ENCODE measurements around the gene TEX10.

Gene TEX10

DNA sequence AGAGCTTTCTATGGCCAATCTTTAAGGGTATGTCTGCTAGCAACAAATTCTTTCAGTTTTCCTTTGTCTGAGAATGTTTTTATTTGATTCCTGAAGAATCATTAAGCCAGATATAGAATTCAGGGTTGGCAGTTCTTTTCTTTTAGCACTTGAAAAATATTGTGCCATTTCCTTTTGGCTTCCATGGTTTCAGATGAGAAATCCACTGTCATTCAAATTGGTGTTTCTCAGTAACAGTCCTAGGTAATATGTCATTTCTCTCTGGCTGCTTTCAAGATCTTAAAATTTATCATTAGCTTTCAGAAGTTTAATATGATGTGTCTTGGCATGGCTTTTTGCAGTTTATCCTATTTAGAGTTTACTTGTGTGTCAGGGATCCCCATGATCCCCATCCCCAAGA lies 67.7 kb downstream of the TEX10 start:
- no peak for DNase-seq (ENCODE audit: low read depth in 2 of 2)

DNA sequence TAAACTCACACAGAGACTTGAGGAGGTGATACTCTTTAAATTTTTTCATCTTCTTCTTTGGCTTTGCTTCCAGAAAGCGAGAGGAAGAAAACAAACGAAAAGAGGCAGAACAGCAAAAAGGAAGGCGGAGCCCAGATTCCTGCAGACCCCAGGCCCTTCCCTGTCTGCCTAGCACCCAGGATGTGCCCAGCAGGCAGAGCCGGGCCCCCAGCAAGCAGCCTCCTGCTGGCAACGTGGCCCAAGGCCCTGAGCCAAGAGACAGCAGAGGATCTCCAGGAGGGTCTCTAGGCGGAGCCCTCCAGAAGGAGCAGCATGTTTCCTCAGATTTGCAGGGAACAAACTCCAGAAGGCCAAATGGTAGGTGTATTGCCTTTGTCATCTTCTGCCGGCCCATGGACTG lies 68.5 kb downstream of the TEX10 start:
- no peak for DNase-seq (ENCODE audit: low read depth in 2 of 2)

DNA sequence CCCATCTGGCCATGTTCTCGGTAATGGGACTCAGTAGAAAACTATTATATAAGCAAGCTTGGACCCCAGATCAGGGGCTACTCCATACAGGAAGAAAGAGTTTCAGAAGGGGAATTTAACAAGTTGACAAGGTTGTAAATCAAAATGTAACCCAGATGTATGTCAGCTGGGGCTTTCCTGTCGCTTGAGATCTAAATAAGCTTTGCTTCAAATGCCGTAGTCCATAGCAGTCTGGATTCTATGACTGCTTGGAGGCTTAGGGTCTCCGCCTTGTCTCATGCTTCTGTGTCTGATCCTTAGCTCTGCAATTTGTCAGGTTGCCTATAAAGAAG lies 70.4 kb downstream of the TEX10 start:
- no peak for DNase-seq (ENCODE audit: low read depth in 2 of 2)

DNA sequence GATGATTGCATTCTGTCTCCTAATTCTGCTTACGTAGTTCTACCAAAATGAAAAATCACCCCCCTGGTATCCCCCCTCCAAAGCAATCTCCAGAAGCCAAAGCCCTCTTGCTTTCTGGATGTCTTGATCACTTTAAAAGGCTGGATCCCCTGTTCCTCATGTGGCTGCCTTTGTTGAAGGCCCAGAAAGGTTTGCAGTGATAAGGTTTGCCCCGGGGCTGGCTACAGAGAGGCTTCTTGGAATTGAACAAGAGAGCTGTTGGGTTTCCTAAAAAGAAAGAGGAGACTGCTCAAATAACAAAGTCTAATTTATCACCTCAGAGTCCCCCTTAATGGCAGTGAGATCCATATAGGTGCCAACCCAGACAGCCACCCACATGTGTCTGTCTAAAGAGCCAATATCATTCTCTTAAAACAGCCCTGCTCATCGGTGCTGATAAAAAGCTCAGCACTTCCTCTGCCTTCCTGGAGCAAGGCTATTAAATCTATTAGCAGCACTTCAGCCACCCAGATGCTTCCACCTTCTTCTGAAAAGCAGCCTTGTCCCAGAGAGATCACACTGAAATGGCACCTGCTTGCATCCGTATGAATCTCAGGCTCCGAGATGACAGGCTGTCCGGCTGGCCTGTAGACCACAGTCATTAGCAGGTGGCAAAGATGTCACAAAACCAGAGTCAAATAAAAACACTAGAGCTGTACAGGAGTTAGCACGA lies 70.9 kb downstream of the TEX10 start:
- no peak for DNase-seq (ENCODE audit: low read depth in 2 of 2)

DNA sequence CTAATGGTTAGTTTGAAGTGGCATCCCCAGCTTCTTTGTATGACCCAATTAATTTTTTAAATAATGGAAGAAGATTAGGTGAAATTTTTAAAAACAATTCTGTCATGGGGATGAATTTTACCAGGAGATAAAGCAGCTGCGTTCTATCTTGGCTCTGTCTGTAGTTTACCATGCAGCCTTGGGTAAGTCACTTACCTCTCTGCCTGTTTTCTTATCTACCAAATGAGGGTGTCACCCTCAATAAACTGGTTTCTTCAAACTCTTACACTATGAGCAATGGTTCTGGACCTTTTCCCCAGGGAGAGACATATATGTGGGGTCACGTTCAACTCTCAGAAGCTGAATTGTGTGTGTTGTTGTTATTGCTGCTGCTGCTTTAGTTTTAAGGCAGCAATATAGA lies 71.7 kb downstream of the TEX10 start:
- DNase-seq (ENCODE audit: low read depth in 2 of 2), result no peak

DNA sequence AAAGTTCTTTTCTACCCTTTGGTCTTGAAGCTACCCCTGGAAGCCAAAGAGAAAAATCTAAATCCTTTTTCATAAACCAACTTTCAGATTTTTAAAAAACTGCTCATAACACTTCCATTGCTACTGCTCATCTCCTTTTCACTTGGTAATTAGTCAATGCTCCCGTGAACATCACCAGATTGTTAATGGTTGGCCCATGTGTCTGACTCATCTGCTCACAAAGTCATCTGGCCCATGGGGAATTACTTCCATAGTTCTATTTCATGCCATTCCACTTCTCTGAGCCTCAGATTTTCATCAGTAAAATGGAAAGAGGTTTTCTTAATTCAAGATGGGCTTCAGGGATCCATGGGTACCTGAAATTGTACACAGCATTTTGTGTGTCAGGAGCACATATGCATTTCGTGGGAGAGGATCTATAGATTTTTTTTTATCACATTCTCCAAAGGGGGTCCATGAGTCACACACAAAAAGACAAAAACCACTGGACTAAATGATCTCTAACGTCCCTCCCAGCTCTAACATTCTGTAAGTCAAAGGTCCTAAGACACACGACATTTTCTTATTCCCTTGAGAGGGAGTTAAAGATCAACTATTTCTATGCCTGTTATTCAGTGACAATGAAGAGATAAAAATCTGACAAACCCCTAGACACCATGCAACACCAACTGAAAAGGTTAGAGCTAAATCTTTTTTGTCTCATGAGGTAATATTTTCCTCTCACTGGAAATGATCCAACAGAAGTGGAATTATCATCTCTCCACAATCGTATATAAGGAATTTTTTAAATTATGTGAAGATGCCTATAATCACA lies 75.4 kb downstream of the TEX10 start:
- peak; percentile 28 to 46 for DNase-seq (ENCODE audit: low read depth in 2 of 2)

DNA sequence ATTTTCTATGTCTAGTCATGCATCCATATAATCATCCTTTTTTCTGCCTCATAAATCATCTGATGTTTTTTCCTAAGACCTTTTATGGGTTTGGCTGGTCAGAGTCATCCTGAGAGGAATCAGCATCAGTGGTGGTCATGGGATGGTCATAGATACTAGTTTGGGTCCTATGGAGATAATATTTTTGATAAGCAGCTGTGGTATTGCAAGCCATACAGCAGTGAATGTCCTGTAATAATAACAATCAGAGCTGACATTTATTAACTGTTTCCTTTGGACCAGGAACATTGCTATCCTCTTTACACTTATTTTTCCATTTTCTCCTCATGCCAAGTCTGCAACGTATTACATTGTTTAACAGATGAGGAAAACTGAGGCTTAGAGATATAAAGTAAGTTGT lies 83.1 kb downstream of the TEX10 start:
- DNase-seq (ENCODE audit: low read depth in 2 of 2), result no peak

DNA sequence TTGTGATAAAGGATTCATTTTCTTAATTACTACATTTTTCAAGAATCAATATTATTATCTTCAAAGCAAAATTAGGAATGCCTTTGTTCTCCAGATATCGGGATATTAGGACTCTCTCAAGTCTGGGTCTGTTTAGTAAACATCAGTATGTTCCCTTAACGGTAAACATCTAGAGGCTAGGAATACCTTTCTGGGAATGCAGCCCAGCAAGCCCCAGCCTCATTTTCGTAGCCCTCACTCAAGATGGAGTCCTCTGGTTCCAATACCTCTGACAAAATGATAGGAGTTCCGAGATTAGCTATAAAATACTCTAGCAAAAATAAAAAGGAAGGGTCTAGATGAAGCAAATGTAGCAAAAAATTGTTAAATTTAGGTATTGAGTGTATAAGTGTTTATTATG lies 84.5 kb downstream of the TEX10 start:
- no peak for DNase-seq (ENCODE audit: low read depth in 2 of 2)

DNA sequence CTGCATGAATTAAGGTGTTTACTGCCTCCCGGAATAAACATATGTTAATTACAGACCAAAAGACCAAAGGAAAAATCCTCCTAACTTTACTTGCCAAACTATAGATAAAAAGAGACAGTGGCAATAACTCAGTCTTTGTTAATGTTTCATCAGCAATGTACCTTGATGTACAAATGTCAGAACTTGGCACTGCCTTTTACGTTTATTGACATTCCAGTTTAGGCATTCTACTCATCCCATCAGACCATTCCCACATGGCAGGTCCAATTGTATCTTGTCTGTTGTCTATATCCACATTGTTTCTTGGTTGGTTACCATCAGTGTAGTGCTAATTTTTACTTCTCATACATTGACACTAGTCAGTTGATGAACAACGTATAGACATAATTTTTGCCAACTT lies 85.5 kb downstream of the TEX10 start:
- no peak for DNase-seq (ENCODE audit: low read depth in 2 of 2)
